LNCaP clone FGC (cell line): ENCODE results near the gene CEACAM4.

ENCODE experiments used
- DNase-seq: peaks from one replicate; pipeline ENCODE4 v3.0.0-alpha.2; 2011; ENCODE audit warnings: low read depth
- H3K4me3 ChIP-seq: 2 replicates; pipeline ENCODE4 v1.5.1; 2011; ENCODE audit warnings: mild to moderate bottlenecking, low read depth, low read length, control low read depth
- TF ChIP-seq, protein P1 (sequence below): IDR thresholded peaks from 2 replicates; pipeline ENCODE4 v1.5.1; 2012; ENCODE audit warnings: mild to moderate bottlenecking; ENCODE audit not compliant: control insufficient read depth, insufficient read depth; ENCODE audit errors: extremely low read depth

The CEACAM4 gene

DNA sequence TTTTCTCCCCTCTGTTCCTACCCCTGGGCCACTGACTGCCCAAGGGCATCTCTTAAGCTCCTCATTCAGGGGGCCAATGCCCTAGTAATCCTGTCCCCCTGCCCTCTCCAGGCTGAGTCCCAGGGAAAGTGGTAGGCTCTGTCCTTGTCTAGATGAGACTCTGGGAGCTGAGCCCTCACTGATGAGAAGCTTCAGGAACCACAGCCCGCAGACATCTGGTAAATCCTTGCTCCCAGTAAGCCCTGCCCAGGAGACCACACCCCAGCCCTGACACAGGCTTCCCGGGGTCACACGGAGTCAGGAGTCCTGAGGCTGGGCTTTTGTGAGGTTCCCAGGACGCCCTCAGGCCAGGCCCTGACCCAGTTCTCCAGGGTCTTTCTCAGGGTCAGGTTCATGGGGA, 1.9 kb downstream of the CEACAM4 start:
- H3K4me3 ChIP-seq = no peak overlapping the region
- TF ChIP-seq, protein P1, sequence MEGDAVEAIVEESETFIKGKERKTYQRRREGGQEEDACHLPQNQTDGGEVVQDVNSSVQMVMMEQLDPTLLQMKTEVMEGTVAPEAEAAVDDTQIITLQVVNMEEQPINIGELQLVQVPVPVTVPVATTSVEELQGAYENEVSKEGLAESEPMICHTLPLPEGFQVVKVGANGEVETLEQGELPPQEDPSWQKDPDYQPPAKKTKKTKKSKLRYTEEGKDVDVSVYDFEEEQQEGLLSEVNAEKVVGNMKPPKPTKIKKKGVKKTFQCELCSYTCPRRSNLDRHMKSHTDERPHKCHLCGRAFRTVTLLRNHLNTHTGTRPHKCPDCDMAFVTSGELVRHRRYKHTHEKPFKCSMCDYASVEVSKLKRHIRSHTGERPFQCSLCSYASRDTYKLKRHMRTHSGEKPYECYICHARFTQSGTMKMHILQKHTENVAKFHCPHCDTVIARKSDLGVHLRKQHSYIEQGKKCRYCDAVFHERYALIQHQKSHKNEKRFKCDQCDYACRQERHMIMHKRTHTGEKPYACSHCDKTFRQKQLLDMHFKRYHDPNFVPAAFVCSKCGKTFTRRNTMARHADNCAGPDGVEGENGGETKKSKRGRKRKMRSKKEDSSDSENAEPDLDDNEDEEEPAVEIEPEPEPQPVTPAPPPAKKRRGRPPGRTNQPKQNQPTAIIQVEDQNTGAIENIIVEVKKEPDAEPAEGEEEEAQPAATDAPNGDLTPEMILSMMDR = no peak
- no peak for DNase-seq

DNA sequence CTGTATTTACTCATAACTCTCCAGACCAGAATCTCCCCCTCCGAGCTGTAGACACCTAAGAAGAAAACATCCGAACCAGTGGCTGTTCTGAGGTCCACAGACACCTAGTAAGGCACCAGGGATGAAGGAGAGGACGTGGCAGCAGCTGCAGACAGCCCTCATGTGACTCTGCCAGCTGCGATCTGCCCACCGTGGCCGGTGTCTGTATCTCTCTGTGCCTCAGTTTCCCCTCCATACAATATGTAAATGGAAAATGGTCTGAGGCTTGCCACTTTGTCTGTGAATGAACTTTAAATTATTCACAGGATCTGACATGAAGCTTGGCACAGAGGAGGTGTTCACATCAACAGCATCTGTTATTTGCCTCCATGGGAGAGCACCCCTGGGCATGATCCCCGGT, 2.4 kb downstream of the CEACAM4 start:
- TF ChIP-seq, protein P1 = no peak
- no peak for DNase-seq
- H3K4me3 ChIP-seq = no peak overlapping the region

DNA sequence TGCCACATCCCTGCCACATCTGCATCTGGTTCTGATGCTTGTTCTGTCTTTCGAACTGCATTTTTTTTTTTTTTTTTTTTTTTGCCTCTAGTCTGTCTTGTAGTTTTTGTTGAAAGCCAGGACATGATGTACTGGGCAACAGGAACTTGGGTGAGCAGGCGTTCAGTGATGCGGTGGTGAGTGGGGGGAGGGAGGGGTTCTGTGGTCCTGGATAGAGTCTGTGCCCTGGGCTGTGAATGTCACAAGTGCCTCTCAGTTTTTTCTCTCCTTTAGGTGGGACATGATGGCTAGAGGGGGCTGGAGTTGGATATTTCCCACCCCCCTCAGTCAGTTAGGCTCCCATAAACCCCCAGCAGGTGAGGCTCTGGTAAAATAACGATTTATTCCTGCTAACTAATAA, 3.5 kb downstream of the CEACAM4 start:
- no peak overlapping the region for H3K4me3 ChIP-seq
- DNase-seq = no peak
- TF ChIP-seq, protein P1 = no peak

DNA sequence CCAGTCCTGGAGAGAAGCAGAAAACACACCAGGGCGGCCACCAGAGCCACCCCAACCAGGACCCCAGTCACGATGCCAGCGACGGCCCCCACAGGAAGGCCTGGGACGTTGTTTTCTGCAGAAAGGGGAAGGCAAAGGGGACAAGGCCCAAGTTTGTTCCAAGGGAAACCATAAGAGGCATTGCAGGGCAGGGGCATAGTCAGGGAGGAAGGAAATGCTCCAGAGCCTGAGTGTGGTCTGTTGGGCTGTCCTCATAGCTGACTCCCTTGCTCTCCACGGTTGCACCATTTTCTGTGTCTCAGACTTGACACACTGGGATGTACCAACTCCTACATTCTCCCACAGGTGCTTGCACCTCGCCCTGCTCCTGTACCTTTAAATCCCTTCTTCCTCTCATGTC, 5.2 kb downstream of the CEACAM4 start:
- DNase-seq = no peak
- no peak overlapping the region for H3K4me3 ChIP-seq
- TF ChIP-seq, protein P1 = no peak

DNA sequence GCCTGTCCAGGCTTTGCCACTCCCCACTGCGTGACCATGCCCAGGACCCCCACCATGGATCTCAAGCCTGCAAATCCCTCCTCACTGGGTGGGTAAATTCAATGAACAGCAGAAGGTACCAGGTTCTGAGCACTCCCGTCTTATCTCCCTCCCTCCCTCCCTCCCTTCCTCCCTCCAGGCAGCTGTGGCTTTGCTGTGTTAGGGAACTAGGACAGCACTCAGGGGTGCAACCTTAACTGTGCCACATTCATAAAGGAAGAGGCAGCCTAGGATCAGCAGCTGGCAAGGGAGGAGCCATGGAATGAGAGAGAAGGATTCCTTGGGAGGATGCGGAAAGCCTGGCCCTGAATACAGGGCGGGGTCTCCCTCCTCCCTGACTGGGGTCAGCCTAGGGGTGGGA, 5.6 kb downstream of the CEACAM4 start:
- H3K4me3 ChIP-seq = no peak overlapping the region
- TF ChIP-seq, protein P1 = no peak
- DNase-seq = no peak

DNA sequence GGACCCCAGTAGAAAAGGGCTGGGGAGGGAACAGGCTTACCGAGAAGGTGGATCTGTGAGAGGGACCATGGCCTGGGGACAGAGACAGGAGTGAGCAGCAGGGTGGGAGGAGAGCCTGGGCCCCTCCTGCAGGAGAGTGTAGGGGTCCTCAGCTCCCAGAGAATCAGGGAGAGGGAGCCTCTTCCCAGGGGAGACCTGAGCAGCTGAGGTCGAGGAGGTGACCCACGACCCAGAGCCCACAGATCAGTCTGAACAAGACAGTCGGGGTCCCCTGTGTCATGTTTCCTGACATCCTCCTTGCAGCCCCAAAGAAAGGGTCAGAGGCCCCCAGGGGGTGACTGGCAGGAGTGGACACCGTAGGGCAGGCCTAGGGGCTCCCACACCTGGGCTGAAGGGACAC, 6.7 kb downstream of the CEACAM4 start:
- no peak for DNase-seq
- TF ChIP-seq, protein P1 = no peak
- H3K4me3 ChIP-seq = no peak overlapping the region

DNA sequence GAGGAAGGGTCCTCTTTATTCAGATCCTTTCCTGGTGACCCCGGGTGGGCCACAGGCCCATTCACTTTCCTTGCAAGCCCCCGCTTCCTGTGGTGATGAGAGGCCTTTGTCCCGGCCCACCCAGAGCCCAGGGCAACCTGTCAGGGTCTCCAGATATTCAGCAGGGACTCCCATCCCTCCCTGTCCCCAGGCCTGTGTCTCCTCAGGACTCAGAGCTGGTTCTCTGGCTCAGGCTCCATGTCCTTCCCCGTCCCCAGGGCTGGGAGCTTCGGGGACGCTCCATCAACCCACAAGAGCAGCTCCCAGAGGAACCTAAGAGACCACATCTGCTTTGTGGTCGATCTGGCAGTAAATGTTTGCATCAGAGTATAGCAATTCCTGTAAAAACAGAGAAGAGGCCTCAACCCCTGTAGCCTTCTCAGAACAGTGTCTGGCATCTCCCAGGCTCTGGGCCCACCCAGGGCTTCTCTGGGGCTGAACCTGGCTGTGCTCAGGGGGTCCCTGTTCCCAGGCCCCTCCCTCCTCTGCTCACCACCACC, 7.8 kb downstream of the CEACAM4 start:
- H3K4me3 ChIP-seq = no peak overlapping the region
- TF ChIP-seq, protein P1 = no peak
- no peak for DNase-seq
